ENCODE measurements around the gene ZNF77.
A peak's percentile ranks its signal among the peaks of the same experiment; 100 is the strongest.
"Not testable (repeated sequence)": the region's sequence is repeated elsewhere in the genome, so short reads cannot be mapped to it uniquely, and the experiment has no call there.

Gene ZNF77

GRCh38 chr19:2917275-2918184 lies 27.2 kb downstream of the ZNF77 start:
- no peak for DNase-seq (ENCODE audit: low spot score)

- no peak for DNase-seq (ENCODE audit: low spot score)
These were observed 32.5 kb downstream of the ZNF77 start for GRCh38 chr19:2912306-2912705.

- DNase-seq (ENCODE audit: low spot score): no peak
These were observed 38.1 kb downstream of the ZNF77 start for GRCh38 chr19:2906631-2907195.

- no peak for DNase-seq (ENCODE audit: low spot score)
These were observed 38.8 kb downstream of the ZNF77 start for GRCh38 chr19:2905918-2906519.

GRCh38 chr19:2903326-2903725 lies 41.4 kb downstream of the ZNF77 start:
- not testable (repeated sequence) for DNase-seq (ENCODE audit: low spot score)

GRCh38 chr19:2902590-2903218 lies 42.1 kb downstream of the ZNF77 start:
- DNase-seq (ENCODE audit: low spot score): no peak

GRCh38 chr19:2900296-2901252 lies 44.2 kb downstream of the ZNF77 start, which contains the start of gene ZNF57:
Gene ZNF57, plus strand, starts transcription at chr19:2900928. Its CDS starts 118 bp downstream, at chr19:2901046.
- DNase-seq (ENCODE audit: low spot score): peak; percentile 98

GRCh38 chr19:2896694-2897093 lies 48.1 kb downstream of the ZNF77 start:
- no peak for DNase-seq (ENCODE audit: low spot score)

- not testable (repeated sequence) for DNase-seq (ENCODE audit: low spot score)
These were observed 54.2 kb downstream of the ZNF77 start for GRCh38 chr19:2890531-2890930.

- no peak for DNase-seq (ENCODE audit: low spot score)
These were observed 56.0 kb downstream of the ZNF77 start for GRCh38 chr19:2888731-2889224.

- DNase-seq (ENCODE audit: low spot score): peak; percentile 34
These were observed 57.3 kb downstream of the ZNF77 start for GRCh38 chr19:2887391-2887914.

- no peak for DNase-seq (ENCODE audit: low spot score)
These were observed 59.0 kb downstream of the ZNF77 start for GRCh38 chr19:2885736-2886135.

- no peak for DNase-seq (ENCODE audit: low spot score)
These were observed 60.9 kb downstream of the ZNF77 start for GRCh38 chr19:2883686-2884439.
